ENCODE results near the gene NFYC. TPM values are rescaled to one million over a fixed set of nuclear protein-coding genes. Genes with fewer than 3 reads are reported as not detected.

Gene NFYC
- total RNA-seq, 1 donor from 2014 or later = 51.1 TPM

- H3K4me1 Mint-ChIP-seq (ENCODE audit: low read depth, unreplicated experiment) = peaks cover 9% of the 10 kb centered on the region
- H3K27ac Mint-ChIP-seq (ENCODE audit: unreplicated experiment) = peak overlapping the region; percentile 58
- H2AFZ ChIP-seq (ENCODE audit: low read depth, low read length) = no peak overlapping the region
- no peak for DNase-seq (ENCODE audit: low read depth)
- peaks cover 3% of the 10 kb centered on the region for H3K36me3 ChIP-seq (ENCODE audit: insufficient read depth, low read length)
- no peak overlapping the region for H3K27ac ChIP-seq (ENCODE audit: low read depth, low read length)
- H3K9me3 ChIP-seq (ENCODE audit: insufficient read depth, low read depth, low read length) = no peaks in the 10 kb centered on the region
- H3K4me3 Mint-ChIP-seq (ENCODE audit: unreplicated experiment) = no peak overlapping the region
- no peak for TF ChIP-seq CTCF (IDR thresholded peaks at IDR 0.05; ENCODE audit: insufficient read depth, low read depth, low read length)
- no peak for TF ChIP-seq EZH2 (IDR thresholded peaks at IDR 0.05; ENCODE audit: insufficient read depth, low read length)
- no peak overlapping the region for H3K4me3 ChIP-seq (ENCODE audit: insufficient read depth, low read depth, low read length)
- H3K9ac ChIP-seq (ENCODE audit: low read length) = no peak overlapping the region
- peaks cover 25% of the 10 kb centered on the region for H3K36me3 Mint-ChIP-seq (ENCODE audit: low read depth, unreplicated experiment)
- no peaks in the 10 kb centered on the region for H3K79me2 ChIP-seq (ENCODE audit: insufficient read depth, low read length)
- FAIRE-seq = no peak
- peaks cover 13% of the 10 kb centered on the region for H3K27me3 ChIP-seq (ENCODE audit: insufficient read depth, low read length)
- peaks cover 6% of the 10 kb centered on the region for H4K20me1 ChIP-seq (ENCODE audit: insufficient read depth, low read length)
- peaks cover 36% of the 10 kb centered on the region for H3K27me3 Mint-ChIP-seq (ENCODE audit: low read depth, unreplicated experiment)
- H3K4me2 ChIP-seq (ENCODE audit: low read length) = no peak overlapping the region
- peaks cover 3% of the 10 kb centered on the region for H3K4me1 ChIP-seq (ENCODE audit: insufficient read depth, low read length)
- peaks cover 5% of the 10 kb centered on the region for H3K9me3 Mint-ChIP-seq (ENCODE audit: unreplicated experiment)
Measured at GRCh38 chr1:40780678-40781607, 89.4 kb downstream of the NFYC start.

- FAIRE-seq (no peak), DNase-seq (ENCODE audit: low read depth) (no peak)
- Mint-ChIP-seq H3K4me1 (ENCODE audit: low read depth, unreplicated experiment) (peaks cover 9% of the 10 kb centered on the region), H3K36me3 (ENCODE audit: low read depth, unreplicated experiment) (peaks cover 18% of the 10 kb centered on the region), H3K4me3 (ENCODE audit: unreplicated experiment) (no peak overlapping the region), H3K27me3 (ENCODE audit: low read depth, unreplicated experiment) (peaks cover 38% of the 10 kb centered on the region), H3K9me3 (ENCODE audit: unreplicated experiment) (peaks cover 5% of the 10 kb centered on the region), H3K27ac (ENCODE audit: unreplicated experiment) (no peak overlapping the region)
- H2AFZ ChIP-seq (ENCODE audit: low read depth, low read length) = no peak overlapping the region
- TF ChIP-seq EZH2 (IDR thresholded peaks at IDR 0.05; ENCODE audit: insufficient read depth, low read length) (no peak), CTCF (IDR thresholded peaks at IDR 0.05; ENCODE audit: insufficient read depth, low read depth, low read length) (no peak)
- H3K9ac ChIP-seq (ENCODE audit: low read length) = no peak overlapping the region
- H3K27ac ChIP-seq (ENCODE audit: low read depth, low read length) = no peak overlapping the region
- no peaks in the 10 kb centered on the region for H3K36me3 ChIP-seq (ENCODE audit: insufficient read depth, low read length)
- peaks cover 3% of the 10 kb centered on the region for H3K4me1 ChIP-seq (ENCODE audit: insufficient read depth, low read length)
- no peak overlapping the region for H3K4me3 ChIP-seq (ENCODE audit: insufficient read depth, low read depth, low read length)
- H3K9me3 ChIP-seq (ENCODE audit: insufficient read depth, low read depth, low read length) = no peaks in the 10 kb centered on the region
- no peak overlapping the region for H3K4me2 ChIP-seq (ENCODE audit: low read length)
- H4K20me1 ChIP-seq (ENCODE audit: insufficient read depth, low read length) = peaks cover 6% of the 10 kb centered on the region
- H3K27me3 ChIP-seq (ENCODE audit: insufficient read depth, low read length) = peaks cover 13% of the 10 kb centered on the region
- H3K79me2 ChIP-seq (ENCODE audit: insufficient read depth, low read length) = no peaks in the 10 kb centered on the region
Measured at GRCh38 chr1:40781608-40781971, 90.1 kb downstream of the NFYC start.

Data from astrocyte (in vitro differentiated cells and primary cell).